Islet of Langerhans (tissue), 1 donor: ENCODE measurements around the gene CROCC.
"Not testable (repeated sequence)": the region's sequence is repeated elsewhere in the genome, so short reads cannot be mapped to it uniquely, and the experiment has no call there.

Source experiments
- FAIRE-seq: peaks from one replicate; lab custom pipeline; 2011; peaks lifted over from hg19 to GRCh38; lab: Jason Lieb, UNC

CROCC gene

DNA sequence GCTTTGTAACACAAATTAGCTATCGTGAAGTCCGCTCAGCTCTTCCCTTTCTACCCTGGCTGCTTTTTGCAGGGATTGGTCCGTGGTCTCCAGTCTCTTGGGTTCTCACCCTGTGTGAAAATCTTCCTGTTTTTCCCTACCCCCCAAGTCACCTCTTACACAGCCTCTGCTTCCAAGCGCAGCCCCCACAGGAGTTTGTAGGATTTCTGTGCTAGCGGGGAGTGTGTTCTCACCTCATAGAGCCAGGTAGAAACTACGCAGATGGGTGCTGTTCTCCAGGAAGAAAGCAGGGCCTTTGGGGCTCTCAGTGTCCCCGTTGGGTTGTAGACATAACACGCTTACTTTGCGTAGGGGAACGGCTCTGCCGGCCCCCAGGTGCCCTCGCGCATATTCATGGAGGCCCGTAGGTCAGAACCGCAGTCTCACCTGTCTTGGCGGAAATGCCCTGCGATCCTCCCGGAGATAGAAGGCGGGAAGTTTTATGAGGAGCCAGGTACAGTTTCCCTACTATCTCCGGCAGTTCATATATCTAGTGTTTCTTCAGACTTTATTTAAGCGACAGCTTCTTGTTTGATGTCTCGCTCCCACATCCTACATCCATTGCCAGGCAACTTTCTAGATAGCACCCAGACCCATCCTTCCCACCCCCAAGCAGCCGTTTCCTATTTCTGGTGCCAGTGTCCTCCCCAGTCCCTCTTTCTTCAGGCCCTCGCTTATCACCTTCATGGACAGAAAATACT is 25.2 kb upstream of the CROCC start:
- FAIRE-seq = not testable (repeated sequence)

DNA sequence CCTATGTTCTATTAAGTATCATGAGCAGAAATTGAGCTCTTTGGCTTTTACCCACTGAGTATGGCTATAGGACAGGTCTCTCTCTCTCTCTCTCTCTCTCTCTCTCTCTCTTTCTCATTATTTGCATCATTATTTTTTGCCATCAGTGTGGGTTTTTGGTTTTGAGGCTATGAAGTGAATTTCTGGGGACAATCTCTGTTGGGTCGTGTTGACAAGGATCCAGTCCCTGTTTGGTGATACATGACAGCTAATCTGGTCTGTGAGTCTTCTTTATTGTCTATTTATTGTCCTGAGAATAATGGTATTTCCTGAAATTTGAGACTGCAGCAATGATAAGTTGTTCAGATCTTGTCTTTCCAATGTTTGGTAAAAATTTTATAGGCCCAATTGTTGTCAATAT is 24.1 kb upstream of the CROCC start:
- FAIRE-seq = not testable (repeated sequence)

DNA sequence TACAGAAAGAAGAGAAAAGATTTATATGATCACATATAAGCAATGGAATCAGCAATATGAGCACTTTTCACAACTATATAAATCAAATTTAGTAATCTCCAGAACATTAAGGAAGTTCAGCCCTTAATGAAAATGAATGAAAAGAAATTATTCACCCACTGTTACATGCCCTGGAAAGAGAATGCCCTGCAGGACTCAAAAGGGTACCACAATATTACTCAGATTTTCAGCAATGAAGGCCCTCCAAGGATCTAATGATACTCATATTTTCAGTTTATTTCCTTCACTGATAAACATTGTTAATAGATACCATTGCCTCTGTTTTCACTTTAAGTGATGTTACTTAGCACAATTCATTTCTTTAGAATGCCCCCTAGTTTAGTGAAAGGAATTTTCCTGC is 23.4 kb upstream of the CROCC start:
- not testable (repeated sequence) for FAIRE-seq

DNA sequence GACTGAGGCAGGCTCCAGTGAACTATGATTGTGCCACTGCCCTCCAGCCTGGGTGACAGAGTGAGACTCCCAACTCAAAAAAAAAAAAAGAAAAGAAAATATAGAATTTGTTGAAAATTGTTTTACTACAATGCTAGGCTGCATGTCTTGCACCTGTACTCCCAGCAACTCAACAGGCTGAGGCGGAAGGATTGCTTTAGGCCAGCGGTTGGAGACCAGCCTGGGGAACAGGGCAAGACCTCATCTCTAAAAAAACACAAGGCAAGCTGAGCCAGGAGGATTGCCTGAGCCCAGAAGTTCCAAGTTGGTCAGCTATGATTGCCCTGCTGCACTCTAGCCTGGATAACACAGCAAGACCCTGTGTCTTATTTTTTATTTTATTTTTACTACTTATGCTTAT is 22.7 kb upstream of the CROCC start:
- FAIRE-seq = not testable (repeated sequence)

DNA sequence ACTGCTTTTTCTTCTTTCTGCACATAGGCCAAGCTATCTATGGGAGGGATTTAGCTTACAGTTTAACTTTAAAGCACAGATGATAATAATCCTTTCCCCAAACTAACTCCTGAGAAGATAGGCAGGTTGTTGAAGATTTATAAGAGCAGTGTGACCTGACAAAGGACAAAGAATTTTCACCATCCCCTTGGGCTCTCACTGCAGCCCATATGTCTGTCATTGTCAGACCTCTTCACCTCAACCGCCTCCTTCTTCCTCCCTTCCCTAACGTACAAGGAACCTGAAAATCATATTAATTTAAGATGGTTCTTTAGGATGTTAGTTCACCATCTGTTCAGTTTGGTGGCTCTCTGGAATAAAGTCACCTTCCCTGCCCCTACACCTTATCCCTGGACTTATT is 21.0 kb upstream of the CROCC start:
- FAIRE-seq = no peak

DNA sequence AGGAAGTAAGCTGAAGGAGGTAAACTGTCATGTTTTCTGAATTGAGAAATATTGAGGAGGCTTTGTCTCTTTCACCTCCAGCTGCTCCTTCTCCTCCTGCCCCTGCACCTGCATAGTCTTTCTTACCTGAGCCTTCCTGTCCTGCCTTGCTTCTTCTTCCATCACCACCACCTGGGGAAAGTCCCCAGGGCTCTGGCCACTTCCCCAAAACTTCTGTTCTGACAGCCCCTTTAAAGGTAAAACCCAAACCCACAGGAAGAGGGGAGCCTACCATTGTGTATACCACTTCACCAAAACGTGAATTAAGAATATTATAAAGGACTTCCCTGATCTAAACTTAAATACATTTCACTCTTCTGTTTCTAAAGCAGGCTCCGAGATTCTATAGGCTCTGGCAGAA is 20.4 kb upstream of the CROCC start:
- FAIRE-seq = not testable (repeated sequence)

DNA sequence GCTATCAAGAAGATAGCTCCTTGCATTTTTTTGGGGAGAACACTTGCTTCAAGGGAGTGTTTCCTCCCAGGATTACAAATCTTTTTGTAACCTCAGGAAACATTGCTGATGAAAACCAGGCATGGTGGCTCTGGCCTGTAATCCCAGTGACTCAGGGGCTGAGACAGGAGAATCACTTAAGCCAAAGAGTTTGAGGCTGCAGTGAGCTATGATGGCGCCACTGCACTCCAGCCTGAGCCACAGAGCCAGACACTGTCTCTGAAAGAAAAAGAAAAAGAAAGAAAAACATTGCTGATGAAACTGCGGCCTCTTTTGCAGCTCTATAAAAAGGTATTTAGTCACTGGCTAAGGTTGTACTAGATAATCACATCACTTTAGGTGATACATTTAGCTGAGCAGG is 18.7 kb upstream of the CROCC start:
- FAIRE-seq = no peak

DNA sequence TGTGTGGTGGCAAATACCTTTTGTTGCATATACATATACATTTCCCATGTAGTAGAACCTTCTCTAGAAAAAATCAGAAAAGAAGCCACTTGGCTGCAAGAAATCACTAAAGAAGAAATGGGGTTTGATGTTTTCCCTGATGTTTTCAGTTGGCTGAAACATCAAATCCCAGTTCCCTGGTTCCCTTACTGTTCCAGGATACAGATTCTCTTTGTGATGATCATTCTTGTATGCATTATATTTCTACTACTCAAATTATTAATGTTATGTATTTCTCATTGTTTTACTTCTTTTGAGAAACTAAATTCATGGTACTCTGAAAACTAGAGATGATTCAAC is 18.3 kb upstream of the CROCC start:
- no peak for FAIRE-seq

DNA sequence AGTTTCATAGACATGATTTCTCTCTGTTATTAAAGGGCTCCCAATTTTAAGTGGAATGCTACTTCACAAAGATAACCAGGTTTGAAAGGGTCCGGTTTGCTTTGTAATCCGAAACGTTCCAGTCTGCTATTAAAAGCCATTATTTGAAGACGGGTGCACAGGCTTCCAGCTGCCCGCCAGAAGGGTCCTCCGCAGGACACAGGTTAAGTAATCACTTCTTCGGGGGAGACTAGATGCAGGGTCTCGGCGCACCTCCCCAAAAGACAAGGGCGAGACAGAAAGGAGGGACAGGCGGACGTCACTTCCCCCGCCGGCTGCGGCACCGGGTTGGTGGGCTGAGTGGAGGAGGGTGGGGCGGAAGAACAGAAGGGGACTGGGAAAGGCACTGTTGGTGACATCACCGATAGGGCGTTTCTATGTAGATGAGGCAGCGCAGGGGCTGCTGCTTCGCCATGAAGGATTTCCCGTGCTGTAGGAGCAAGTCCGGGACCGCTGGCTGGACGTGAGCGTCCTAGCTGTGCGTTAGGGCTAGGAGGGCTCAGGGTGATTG is 17.1 kb upstream of the CROCC start:
- FAIRE-seq = peak; percentile 21

DNA sequence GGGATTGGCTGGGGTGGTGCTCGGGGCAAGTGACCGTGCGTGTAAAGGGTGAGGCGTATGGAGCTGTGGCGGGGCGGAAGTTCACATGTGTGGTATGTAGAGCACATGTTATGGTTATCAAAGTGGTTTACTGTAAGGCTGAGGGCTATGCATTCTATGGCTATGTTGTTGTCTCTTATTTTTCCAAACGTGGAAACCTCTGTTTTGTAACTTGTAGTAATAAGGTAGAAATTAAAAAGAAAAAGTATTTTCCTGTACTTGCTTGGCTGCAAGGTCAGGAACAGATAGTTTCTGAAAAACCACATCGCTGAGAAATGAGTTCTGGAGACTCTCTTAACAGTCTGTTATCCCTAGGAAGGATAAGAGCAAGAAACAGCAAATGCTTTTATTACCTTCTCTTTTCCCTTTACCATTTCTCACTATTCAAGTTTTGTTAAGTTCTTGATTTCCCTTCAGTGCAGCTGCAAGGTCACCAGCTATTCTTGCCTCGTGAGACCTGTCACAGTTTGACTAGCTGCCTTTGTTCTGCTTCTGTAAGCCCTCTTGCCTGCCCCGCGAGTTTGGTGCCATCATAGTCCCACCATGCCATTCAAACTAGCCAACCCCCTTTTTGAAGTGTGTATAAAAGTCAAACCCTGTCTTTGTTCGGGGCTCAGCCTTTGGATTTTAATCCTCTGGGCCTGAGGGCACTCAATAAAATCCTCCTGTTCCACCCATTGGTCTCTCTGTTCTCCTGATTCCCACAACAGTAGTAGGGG is 16.4 kb upstream of the CROCC start:
- no peak for FAIRE-seq

DNA sequence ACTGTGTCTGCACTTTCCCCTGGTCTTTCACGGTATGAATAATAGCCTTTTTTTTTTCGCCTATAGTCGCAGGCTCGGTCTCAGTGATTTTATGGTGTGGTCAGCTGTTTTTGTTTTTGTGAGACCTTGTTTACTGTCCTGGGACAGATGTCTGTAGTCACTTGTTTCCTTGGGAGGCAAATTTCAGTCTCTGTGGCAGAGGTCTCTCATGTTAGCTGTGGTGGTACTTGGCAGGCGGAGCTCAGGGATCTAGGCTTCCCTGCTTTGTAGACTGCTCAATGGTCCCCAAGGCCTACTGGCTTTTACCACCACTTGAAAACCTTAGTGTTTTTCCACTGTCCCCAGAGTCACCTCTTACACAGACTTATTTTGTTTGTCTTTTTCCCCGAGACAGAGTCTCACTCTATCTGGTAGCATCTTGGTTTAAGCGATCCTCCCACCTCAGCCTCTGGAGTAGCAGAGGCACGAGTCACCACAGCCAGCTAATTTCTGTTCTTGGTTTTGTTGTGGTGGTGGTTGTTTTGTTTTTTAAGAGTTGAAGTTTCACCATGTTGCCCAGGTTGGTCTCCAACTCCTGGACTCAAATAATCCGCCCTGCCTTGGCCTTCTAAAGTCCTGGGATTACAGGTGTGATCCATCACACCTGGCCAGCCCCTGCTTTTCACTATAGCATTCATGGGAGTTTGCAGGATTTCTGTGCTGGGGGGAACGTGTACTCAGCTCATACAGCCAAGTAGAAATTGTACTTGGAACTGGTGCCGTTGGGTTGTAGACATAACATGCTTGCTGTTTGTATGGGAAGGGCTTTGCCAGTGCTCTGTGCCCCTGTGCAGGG is 15.6 kb upstream of the CROCC start:
- FAIRE-seq = no peak

DNA sequence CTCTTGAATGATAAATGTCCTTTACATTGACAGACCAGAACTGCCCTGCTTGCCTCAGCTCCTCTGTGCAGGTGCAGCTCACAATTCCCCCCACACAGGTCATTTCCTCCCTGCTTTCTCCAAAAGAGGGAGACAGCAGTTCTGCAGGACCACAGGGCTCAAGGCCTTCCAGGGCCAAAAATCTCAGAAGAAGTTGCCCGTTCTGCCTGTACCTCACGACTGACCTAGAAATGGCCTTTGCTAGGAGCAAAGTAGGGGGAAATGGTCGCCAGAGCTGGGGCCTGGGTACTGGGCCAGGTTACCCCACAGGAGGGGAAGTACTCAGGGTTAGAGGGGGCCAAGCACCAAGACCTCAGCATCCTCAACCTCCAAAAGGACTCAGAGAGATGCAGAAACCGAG is 14.9 kb upstream of the CROCC start:
- no peak for FAIRE-seq

DNA sequence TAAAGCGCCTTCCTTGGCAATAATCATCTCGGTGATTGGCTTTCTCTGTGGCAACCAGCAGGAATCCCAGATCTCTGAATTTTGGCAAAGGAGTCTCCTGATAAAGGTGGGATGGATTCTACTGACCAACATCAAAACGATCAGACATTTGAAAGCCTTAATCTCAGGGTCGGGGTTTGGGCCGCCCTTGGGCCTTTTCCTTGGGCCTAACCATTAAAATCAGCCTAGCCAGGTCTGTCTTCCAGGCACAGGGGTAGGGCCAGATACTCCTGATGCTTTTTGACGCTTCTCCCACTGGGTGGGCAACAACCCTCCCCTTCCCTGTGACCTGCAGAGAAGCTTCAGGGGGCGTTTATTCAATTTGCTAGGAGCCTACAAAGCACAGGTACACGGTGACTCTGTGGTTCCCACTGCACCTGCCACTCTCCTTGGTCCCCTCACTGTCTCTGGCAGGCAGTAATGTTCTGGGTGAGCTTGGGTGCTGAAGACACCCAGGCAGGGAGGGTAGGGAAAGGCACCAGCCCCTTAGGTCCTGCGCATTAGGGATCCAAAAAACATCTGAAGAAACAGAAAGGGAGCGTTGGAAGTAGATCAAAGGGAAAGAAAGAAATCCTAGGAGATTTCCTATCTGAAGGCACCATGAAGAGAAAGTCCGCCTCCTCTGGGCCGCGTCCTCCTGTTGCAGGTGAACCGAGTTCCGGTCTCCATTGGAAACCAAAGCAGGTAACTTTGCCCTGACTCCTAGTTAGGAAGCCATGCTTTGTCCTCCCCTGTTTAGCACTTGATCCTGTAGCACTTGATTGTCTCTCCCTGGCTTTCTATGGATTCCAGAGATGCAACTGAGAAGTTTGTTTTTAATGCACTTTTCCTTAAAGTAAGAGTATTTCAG is 13.6 kb upstream of the CROCC start:
- no peak for FAIRE-seq

DNA sequence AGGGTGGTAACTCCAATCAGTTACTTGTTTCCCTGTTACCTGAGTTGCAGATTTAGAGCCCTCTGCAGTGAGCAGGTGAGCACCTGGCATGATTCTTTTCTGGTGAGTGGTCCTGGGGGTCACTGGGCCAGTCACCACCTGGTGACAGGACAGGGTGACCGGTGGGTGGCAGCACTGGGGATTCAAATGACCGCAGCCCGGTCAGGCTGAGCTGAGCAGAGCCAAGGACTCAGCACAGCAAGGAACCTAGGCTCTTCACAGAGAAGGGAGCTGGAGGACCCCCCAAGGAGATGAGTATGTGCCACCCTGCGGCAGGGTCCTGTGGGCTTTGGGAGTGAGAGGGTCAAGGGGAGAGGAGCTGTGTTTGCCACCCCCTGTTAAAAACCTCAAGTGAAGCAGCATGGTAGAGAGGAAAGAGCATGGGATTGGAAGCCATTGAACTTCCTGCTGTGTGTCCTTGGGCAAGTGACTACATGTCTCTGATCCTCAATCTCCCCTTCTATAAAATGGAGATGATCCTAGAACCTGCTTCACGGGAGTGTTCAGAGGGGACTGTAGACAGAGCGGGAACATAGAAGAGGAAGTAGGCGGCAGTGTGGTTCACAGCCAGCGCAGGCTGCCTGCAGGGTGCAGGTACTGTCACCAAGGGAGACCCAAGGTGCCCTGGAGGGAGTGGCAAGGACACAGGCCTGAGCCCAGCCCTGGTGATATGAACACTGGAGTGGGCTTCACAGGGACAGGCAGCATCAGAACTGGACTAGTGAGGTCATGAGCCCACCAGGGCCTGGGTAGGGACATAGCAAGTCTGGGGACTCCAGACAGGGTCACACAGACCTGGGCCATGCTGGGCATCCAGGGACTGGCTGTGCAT is 9.6 kb upstream of the CROCC start:
- FAIRE-seq = not testable (repeated sequence)

DNA sequence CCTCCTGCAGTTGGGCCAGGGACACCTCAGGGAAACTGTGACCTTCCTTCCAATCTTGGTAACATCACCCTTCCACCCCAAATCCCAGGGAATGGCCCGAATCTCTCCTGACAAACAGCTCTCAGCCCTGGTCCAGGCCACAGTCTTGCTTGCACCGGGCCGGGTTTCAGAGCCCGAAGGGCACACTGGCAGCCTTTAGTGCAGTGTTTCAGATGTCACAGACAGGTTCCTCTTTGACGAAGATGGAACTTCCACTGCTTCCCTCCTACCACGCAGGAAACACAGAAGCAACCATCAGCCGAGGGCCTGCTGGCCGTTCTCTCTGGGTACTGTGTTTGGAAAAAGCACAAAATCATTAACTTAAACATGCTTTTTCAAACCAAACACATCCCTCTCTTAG is 9.0 kb upstream of the CROCC start:
- FAIRE-seq = not testable (repeated sequence)

DNA sequence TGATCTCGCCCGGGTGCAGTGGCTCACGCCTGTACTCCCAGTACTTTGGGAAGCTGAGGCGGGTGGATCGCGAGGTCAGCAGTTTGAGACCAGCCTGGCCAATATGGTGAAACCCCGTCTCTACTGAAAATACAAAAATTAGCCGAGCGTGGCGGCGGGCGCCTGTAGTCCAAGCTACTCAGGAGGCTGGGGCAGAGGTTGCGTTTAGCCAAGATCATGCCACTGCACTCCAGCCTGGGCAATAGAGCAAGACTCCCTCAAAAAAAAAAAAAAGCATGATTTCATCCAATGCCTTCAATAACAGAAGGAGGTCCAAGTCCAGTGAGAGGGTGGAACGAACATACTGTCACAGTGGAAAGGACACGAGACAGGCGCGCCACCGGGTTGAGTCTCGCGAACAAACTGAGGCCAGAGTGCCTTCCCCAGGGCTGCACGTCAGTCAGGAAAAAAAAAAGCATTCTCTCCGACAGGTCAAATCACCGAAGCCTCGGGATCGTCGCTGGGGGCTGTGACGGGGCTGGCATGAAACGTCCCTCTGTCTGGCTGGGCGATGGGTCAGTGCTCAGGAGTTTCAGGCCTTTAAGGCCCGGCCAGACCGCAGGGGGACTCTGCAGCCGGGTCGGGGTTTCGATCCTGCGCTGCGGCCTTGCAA is 8.4 kb upstream of the CROCC start:
- no peak for FAIRE-seq

DNA sequence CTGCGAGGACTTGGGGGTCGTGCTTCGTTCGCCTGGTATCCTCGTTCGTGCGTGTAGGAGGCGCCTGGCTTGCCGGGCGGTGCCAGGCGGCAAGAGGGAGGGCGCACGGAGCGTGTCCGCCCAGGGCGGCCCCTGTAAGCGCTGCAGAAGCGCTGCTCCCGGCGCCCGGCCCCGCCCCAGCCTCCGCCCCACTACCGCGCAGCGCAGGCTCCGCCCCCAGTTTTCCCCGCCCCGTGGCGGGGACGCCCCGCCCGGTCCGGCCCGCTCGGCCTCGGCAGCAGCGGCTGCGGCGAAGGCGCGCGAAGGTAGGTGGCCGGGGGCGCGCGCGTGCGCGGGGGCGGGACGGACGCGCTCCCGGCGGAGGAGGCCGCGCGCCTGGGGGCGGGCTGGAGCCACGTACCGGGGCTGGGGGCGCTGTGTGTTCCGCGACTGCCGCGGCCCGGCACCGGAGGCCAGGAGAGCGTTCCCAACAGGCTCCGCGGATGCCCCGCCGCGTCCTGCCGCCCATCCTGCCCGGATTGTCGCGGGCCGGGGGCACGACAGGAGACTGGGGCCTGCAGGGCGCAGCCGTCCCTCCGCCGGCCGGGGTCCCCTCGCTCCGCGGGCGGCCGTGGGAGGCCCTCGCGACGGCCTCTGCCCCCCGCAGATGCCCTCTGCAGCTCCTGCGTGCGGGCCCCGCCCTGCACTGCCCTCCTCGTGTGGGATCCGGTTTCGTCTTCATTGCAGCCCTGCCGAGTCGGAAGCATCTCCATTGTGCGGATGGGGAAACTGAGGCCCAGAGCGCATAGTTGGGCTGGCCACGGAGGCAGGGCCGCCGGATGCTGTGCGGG is 7.7 kb upstream of the CROCC start:
- no peak for FAIRE-seq

DNA sequence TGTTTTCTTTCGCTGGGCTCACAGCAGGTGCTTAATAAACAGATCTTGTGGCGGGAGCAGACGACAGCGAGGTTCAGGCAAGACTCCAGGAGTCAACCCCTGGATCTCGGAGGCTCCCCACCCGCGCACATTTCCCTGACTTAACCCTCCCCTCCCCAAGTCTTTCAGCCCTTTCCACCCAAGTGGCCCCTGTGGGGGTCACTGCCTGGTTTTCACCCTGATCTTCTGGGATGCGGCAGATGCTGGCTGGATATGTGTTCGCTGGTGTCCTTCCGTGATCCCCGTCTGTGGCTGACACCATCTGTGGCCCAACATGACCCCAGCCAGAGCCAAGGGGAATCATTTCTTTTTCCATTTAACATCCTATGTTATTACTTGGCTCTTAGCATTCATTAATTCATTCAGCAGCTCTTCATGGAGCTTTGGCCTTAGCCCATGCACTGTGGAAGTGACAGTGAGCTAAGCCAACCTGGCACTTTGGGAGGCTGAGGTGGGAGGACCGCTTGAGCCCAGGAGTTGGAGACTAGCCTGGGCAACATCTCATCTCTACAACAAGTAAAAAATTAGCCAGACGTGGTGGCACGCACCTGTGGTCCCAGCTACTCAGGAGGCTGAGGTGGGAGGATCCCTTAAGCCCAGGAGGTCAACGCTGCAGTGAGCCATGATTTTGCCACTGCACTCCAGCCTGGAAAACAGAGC is 6.7 kb upstream of the CROCC start:
- FAIRE-seq = not testable (repeated sequence)

DNA sequence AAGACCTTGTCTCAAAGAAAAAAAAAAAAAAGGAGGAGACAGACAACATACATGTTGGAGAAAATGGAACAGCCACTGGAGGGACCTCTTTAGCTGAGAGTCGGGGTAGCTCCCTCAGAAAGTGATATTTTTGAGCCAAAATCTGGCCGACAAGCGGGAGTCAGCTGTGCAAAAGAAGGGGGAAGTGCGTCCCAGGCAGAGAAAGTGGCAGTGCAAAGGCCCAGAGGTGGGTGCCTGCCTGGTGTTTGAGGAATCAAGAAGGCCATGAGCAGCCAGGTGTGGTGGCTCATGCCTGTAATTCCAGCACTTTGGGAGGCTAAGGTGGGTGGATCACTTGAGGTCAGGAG is 6.1 kb upstream of the CROCC start:
- no peak for FAIRE-seq
